ENCODE data around the gene PYGB. TPM values are rescaled to one million over a fixed set of nuclear protein-coding genes. Genes with fewer than 3 reads are reported as not detected.

Gene PYGB
- total RNA-seq, 3 donors from 2014 or later: 247 to 252 (median 247) TPM

DNA sequence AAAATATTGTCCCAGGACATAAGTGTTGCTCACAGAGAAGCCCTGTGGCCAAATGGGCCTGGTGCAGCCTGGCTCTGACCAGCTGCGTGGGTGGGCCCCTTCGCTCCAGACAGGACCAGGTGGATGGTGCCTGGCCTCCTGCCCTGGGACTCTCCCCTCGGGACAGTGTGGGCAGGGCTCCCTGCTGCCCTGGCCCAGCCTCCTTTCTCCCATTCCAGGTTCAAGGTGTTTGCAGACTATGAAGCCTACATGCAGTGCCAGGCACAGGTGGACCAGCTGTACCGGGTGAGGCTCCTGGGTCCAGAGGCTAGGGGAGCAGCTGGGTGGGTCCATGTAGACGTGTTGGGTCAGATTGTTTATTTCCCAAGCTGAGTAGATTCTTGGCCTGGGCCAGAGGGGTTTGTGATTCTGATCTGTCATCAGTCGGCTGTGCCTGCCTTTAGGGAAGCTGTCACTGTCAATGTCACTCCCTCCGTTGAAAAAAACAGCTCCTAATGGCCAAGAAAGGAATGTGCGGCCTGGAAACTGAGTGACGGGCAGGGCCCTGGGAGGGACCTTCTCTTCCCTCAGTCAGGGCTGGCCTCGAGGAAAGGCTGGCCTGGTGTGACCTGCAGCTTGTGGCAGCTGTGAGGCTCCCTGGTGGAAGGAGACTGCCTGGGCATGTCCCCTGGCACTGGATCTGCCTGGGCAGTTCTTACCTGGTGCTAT, 47.7 kb downstream of the PYGB start:
- Histone ChIP-seq H3K36me3 (ENCODE audit: low read depth) (no peaks in the 10 kb centered on the region), H3K9me3 (no peaks in the 10 kb centered on the region), H3K4me1 (ENCODE audit: low read depth) (peaks cover 13% of the 10 kb centered on the region), H3K4me3 (no peak overlapping the region)
- ATAC-seq (peak; percentile 38), DNase-seq (no peak)
- intact Hi-C loops (cut with DNase I, micrococcal nuclease): no loop called here
- TF ChIP-seq, protein P1, sequence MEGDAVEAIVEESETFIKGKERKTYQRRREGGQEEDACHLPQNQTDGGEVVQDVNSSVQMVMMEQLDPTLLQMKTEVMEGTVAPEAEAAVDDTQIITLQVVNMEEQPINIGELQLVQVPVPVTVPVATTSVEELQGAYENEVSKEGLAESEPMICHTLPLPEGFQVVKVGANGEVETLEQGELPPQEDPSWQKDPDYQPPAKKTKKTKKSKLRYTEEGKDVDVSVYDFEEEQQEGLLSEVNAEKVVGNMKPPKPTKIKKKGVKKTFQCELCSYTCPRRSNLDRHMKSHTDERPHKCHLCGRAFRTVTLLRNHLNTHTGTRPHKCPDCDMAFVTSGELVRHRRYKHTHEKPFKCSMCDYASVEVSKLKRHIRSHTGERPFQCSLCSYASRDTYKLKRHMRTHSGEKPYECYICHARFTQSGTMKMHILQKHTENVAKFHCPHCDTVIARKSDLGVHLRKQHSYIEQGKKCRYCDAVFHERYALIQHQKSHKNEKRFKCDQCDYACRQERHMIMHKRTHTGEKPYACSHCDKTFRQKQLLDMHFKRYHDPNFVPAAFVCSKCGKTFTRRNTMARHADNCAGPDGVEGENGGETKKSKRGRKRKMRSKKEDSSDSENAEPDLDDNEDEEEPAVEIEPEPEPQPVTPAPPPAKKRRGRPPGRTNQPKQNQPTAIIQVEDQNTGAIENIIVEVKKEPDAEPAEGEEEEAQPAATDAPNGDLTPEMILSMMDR (IDR thresholded peaks at IDR 0.05): no peak

DNA sequence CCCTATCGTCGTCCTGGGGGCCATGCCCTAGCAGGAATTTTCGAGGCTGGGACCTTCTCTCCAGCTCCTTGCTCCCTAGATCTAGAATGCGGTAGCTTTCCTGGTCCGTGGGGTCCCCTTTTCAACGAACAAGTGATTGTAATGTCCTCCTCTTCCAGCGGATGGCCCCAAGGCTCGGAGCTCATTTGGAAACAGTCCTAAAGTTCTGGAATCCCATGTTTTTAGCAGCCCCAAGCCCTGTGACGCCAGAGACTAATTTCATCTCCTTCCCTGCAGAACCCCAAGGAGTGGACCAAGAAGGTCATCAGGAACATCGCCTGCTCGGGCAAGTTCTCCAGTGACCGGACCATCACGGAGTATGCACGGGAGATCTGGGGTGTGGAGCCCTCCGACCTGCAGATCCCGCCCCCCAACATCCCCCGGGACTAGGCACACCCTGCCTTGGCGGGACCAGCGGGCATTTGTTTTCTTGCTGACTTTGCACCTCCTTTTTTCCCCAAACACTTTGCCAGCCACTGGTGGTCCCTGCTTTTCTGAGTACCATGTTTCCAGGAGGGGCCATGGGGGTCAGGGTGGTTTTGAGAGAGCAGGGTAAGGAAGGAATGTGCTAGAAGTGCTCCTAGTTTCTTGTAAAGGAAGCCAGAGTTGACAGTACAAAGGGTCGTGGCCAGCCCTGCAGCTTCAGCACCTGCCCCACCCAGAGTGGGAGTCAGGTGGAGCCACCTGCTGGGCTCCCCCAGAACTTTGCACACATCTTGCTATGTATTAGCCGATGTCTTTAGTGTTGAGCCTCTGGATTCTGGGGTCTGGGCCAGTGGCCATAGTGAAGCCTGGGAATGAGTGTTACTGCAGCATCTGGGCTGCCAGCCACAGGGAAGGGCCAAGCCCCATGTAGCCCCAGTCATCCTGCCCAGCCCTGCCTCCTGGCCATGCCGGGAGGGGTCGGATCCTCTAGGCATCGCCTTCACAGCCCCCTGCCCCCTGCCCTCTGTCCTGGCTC, 48.5 kb downstream of the PYGB start:
- H3K4me3 ChIP-seq: no peak overlapping the region
- TF ChIP-seq, protein P1 (IDR thresholded peaks at IDR 0.05): no peak
- ATAC-seq: peak; percentile 32
- peaks cover 13% of the 10 kb centered on the region for H3K4me1 ChIP-seq (ENCODE audit: low read depth)
- no peaks in the 10 kb centered on the region for H3K36me3 ChIP-seq (ENCODE audit: low read depth)
- peak in 2 of 3 donors; percentile 42 to 62 for DNase-seq
- H3K9me3 ChIP-seq: no peaks in the 10 kb centered on the region
- intact Hi-C loops (cut with DNase I, micrococcal nuclease): no loop called here

DNA sequence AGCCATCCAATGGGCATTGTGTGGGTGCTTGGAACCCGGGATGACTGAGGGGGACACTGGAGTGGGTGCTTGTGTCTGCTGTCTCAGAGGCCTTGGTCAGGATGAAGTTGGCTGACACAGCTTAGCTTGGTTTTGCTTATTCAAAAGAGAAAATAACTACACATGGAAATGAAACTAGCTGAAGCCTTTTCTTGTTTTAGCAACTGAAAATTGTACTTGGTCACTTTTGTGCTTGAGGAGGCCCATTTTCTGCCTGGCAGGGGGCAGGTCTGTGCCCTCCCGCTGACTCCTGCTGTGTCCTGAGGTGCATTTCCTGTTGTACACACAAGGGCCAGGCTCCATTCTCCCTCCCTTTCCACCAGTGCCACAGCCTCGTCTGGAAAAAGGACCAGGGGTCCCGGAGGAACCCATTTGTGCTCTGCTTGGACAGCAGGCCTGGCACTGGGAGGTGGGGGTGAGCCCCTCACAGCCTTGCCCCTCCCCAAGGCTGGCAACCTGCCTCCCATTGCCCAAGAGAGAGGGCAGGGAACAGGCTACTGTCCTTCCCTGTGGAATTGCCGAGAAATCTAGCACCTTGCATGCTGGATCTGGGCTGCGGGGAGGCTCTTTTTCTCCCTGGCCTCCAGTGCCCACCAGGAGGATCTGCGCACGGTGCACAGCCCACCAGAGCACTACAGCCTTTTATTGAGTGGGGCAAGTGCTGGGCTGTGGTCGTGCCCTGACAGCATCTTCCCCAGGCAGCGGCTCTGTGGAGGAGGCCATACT, 49.4 kb downstream of the PYGB start:
- intact Hi-C loops (cut with DNase I, micrococcal nuclease): no loop called here

DNA sequence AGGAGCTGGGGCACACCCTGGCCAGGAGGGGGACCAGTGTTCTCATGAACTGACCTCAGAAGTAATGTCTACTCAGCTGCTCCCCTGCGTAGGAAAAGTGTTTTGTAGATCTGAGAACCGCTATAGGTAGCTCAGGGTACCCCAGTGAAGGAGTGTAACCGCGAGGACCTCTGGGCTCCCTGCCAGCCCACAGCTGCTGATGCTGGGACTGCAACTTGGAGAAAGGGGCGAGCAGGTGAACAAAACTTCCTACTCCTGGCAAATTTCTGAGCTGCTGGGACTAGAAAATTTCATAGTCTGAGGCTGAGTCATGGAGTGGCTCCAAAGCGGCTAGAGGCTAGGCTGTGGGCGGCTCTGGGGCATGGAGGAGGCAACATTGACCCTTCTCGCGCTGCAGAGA, 51.9 kb downstream of the PYGB start:
- intact Hi-C loops (cut with DNase I, micrococcal nuclease): loop anchor here in 1 of 2 donors (10.0 kb wide), 1 partner anchor 95 kb away; the partner anchor contains the start of gene ABHD12
- DNase-seq (no peak), ATAC-seq (no peak)
- H3K9me3 ChIP-seq: no peaks in the 10 kb centered on the region
- no peaks in the 10 kb centered on the region for H3K36me3 ChIP-seq (ENCODE audit: low read depth)
- no peak overlapping the region for H3K4me3 ChIP-seq
- peaks cover 11% of the 10 kb centered on the region for H3K4me1 ChIP-seq (ENCODE audit: low read depth)
- TF ChIP-seq, protein P1 (IDR thresholded peaks at IDR 0.05): no peak

More for the DNA sequence above, 49.4 kb downstream of the PYGB start:
- Histone ChIP-seq H3K4me1 (ENCODE audit: low read depth) (peaks cover 13% of the 10 kb centered on the region), H3K9me3 (no peaks in the 10 kb centered on the region), H3K36me3 (ENCODE audit: low read depth) (no peaks in the 10 kb centered on the region), H3K4me3 (no peak overlapping the region)
- DNase-seq (no peak), ATAC-seq (no peak)
- TF ChIP-seq, protein P1 (IDR thresholded peaks at IDR 0.05): no peak
